Activated T-helper 2 cell treated with anti-CD3 and anti-CD28 coated beads, Interferon-gamma antibody, Interleukin-2, Interleukin-4, amounts not matched to agents 10 μg/mL and 5 μg/mL and 100 μg/mL, durations not matched to agents 14 hours and 24 hours and 36 hours (primary cell): Measurements from ENCODE around the gene ADNP2. TPM values are rescaled to one million over a fixed set of nuclear protein-coding genes. Genes with fewer than 3 reads are reported as not detected.

ENCODE experiments used
- DNase-seq: peaks from one replicate; pipeline ENCODE4 v3.0.0; 2021; ENCODE audit warnings: low spot score
- H3K27ac Mint-ChIP-seq: one replicate; pipeline ENCODE4 v1.8.0; 2021; ENCODE audit warnings: mixed read lengths
- H3K27me3 Mint-ChIP-seq: one replicate; pipeline ENCODE4 v1.8.0; 2021; ENCODE audit warnings: low read depth, mixed read lengths
- H3K36me3 Mint-ChIP-seq: one replicate; pipeline ENCODE4 v1.8.0; 2021; ENCODE audit warnings: low read depth, mixed read lengths
- H3K4me1 Mint-ChIP-seq: one replicate; pipeline ENCODE4 v1.8.0; 2021; ENCODE audit warnings: low read depth, mixed read lengths
- H3K4me3 Mint-ChIP-seq: one replicate; pipeline ENCODE4 v1.8.0; 2021; ENCODE audit warnings: low read depth, mild to moderate bottlenecking, moderate library complexity, mixed read lengths
- H3K9me3 Mint-ChIP-seq: one replicate; pipeline ENCODE4 v1.8.0; 2021; ENCODE audit warnings: mixed read lengths
- intact Hi-C: fragments of 100-400 bp; cut with micrococcal nuclease; formaldehyde crosslinking; loops from one replicate; pipeline ENCODE4 v1.15.1; 2023
- total RNA-seq: library from RNA; stranded (reverse); gene quantifications from 2 replicates; pipeline ENCODE4 v1.2.3, GENCODE V29; 2022

ADNP2 gene
- total RNA-seq, 1 donor from 2014 or later = 28.1 TPM

GRCh38 chr18:80181642-80182461 lies 72.8 kb downstream of the ADNP2 start:
- Mint-ChIP-seq H3K4me1 (no peaks in the 10 kb centered on the region), H3K36me3 (no peaks in the 10 kb centered on the region), H3K4me3 (no peak overlapping the region), H3K27ac (no peak overlapping the region), H3K9me3 (no peaks in the 10 kb centered on the region), H3K27me3 (no peaks in the 10 kb centered on the region)
- intact Hi-C loops = no loop called here
- DNase-seq = no peak

- no peaks in the 10 kb centered on the region for H3K9me3 Mint-ChIP-seq
- no peak for DNase-seq
- H3K36me3 Mint-ChIP-seq = no peaks in the 10 kb centered on the region
- H3K27me3 Mint-ChIP-seq = no peaks in the 10 kb centered on the region
- no peaks in the 10 kb centered on the region for H3K4me1 Mint-ChIP-seq
- H3K4me3 Mint-ChIP-seq = no peak overlapping the region
- no peak overlapping the region for H3K27ac Mint-ChIP-seq
- intact Hi-C loops = no loop called here
Measured at GRCh38 chr18:80182855-80183254, 73.8 kb downstream of the ADNP2 start.

GRCh38 chr18:80183273-80184050 lies 74.4 kb downstream of the ADNP2 start:
- intact Hi-C loops = no loop called here
- no peaks in the 10 kb centered on the region for H3K4me1 Mint-ChIP-seq

DNA sequence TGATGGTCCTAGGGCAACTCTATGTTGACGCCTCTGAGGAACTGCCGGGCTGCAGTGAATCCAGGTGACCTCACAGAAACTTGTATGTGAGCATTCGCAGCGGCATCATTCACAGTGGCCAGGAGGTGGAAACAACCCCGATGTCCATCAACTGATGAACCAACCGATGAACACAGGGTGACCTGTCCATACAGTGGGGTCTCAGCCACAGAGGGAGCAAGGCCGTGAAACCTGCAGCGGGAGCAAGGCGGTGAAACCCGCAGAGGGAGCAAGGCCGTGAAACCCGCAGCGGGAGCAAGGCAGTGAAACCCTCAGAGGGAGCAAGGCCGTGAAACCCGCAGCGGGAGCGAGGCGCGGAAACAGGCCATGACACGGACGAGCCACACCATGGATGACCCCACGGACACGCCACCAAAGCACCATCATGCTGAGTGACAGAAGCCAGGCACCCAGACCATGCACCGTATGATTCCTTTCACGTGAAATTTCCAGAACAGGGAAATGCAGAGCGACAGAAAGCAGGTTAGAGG lies 75.2 kb downstream of the ADNP2 start:
- no peaks in the 10 kb centered on the region for H3K27me3 Mint-ChIP-seq
- H3K4me3 Mint-ChIP-seq = no peak overlapping the region
- no peak overlapping the region for H3K27ac Mint-ChIP-seq
- no peaks in the 10 kb centered on the region for H3K9me3 Mint-ChIP-seq
- DNase-seq = no peak
- H3K4me1 Mint-ChIP-seq = no peaks in the 10 kb centered on the region
- intact Hi-C loops = no loop called here
- no peaks in the 10 kb centered on the region for H3K36me3 Mint-ChIP-seq

More at GRCh38 chr18:80183273-80184050, 74.4 kb downstream of the ADNP2 start:
- no peak for DNase-seq
- Mint-ChIP-seq H3K9me3 (no peaks in the 10 kb centered on the region), H3K27ac (no peak overlapping the region), H3K4me3 (no peak overlapping the region), H3K27me3 (no peaks in the 10 kb centered on the region), H3K36me3 (no peaks in the 10 kb centered on the region)

- peaks cover 1% of the 10 kb centered on the region for H3K27me3 Mint-ChIP-seq
- intact Hi-C loops = no loop called here
- H3K9me3 Mint-ChIP-seq = no peaks in the 10 kb centered on the region
- no peak overlapping the region for H3K4me3 Mint-ChIP-seq
- DNase-seq = no peak
- no peak overlapping the region for H3K27ac Mint-ChIP-seq
- no peaks in the 10 kb centered on the region for H3K36me3 Mint-ChIP-seq
- no peaks in the 10 kb centered on the region for H3K4me1 Mint-ChIP-seq
Measured at GRCh38 chr18:80185545-80185944, 76.5 kb downstream of the ADNP2 start.

- DNase-seq = no peak
- Mint-ChIP-seq H3K27me3 (peaks cover 10% of the 10 kb centered on the region), H3K9me3 (no peaks in the 10 kb centered on the region), H3K27ac (no peak overlapping the region), H3K4me3 (no peak overlapping the region), H3K4me1 (no peaks in the 10 kb centered on the region), H3K36me3 (no peaks in the 10 kb centered on the region)
- intact Hi-C loops = no loop called here
Measured at GRCh38 chr18:80187956-80188642, 79.0 kb downstream of the ADNP2 start.

DNA sequence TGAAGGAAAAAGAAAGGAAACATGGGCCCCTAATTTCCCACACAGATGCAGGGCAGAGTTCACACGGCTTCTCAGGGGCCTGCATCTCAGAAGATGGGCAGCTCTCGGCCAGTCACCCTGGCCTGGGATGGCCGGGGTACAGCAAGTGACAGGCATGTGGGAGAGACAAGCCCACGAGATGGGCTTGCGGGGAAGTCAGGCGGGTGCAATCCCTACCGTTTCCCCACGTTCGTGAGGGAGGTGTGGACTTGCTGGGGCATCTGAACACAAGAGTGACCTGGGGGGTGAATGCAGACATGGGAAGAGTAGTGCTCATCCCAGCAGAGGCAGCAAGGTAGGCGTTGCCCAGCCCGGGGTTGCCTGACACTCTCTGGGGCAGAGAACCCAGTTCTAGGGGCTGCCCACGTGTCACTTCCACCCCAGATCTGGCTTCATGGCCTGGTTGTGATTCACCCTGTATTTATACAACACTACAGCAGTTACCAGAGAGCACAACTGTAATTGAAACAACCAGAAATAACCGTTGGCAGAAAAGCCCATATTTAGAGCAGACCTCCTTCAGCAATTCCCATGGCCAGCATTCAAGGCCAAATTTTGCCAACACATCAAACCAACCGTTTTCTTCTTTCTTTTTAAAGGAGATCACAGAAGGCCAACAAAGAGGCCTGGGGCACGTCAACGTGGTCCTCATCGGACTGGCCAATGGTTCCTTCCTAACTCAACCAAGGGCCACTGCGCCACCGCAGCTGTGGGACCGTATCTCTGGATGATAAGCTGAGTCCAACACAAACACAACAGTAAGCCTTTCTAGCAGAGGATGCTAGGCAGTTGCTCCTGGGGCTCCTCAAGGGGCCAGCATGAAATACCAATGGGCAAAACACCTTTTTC lies 79.8 kb downstream of the ADNP2 start:
- peaks cover 13% of the 10 kb centered on the region for H3K27me3 Mint-ChIP-seq
- no peaks in the 10 kb centered on the region for H3K9me3 Mint-ChIP-seq
- H3K27ac Mint-ChIP-seq = no peak overlapping the region
- H3K4me3 Mint-ChIP-seq = no peak overlapping the region
- intact Hi-C loops = no loop called here
- no peaks in the 10 kb centered on the region for H3K36me3 Mint-ChIP-seq
- no peaks in the 10 kb centered on the region for H3K4me1 Mint-ChIP-seq
- DNase-seq = no peak

DNA sequence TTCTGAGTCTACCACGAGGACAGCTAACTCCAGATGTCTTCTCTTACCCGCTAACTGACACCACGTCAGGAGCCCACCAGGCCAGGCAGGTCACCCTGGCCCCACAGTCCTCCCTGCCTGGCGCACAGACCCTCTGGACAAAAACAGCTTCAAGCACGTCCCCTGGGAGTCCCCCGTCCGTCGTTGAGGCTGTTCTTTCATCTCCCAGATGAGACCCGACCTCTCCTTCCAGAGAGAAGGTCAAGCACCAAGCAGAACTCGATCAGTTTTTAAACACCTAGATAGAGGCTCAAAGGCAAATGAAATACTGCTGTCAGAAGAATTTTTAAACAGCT lies 80.4 kb downstream of the ADNP2 start:
- no peak overlapping the region for H3K4me3 Mint-ChIP-seq
- no peaks in the 10 kb centered on the region for H3K36me3 Mint-ChIP-seq
- H3K9me3 Mint-ChIP-seq = no peaks in the 10 kb centered on the region
- peaks cover 4% of the 10 kb centered on the region for H3K4me1 Mint-ChIP-seq
- DNase-seq = no peak
- H3K27ac Mint-ChIP-seq = no peak overlapping the region
- intact Hi-C loops = no loop called here
- H3K27me3 Mint-ChIP-seq = peaks cover 19% of the 10 kb centered on the region

Other genes starting within 250 kb of the ADNP2 start
- gene SLC66A2, start 157.6 kb upstream of the ADNP2 start, total RNA-seq = 48.1 and 49.5 TPM in 2 replicates
- 12.0 and 15.5 TPM in 2 replicates for gene HSBP1L1, start 144.6 kb upstream of the ADNP2 start, total RNA-seq
- 181 and 194 TPM in 2 replicates for gene TXNL4A, start 120.7 kb upstream of the ADNP2 start, total RNA-seq
- gene RBFA, start 74.8 kb upstream of the ADNP2 start, total RNA-seq = 48.4 and 49.4 TPM in 2 replicates
- gene PARD6G, start 138.3 kb downstream of the ADNP2 start, total RNA-seq = 0.21 and 0.23 TPM in 2 replicates